ENCODE measurements around the gene EEF1AKMT4.

EEF1AKMT4 gene

GRCh38 chr3:184250167-184250828, 826 bp downstream of the EEF1AKMT4 start:
- H3K4me3 ChIP-seq (ENCODE audit: low read length), result peak overlapping the region; percentile 69
- DNase-seq (ENCODE audit: low read depth), result peak; percentile 56
- peak; percentile 99 for TF ChIP-seq CTCF (conservative IDR thresholded peaks at IDR 0.05; ENCODE audit: low read depth, low read length)

- no peak for DNase-seq (ENCODE audit: low read depth)
- H3K4me3 ChIP-seq (ENCODE audit: low read length), result no peak overlapping the region
- TF ChIP-seq CTCF (conservative IDR thresholded peaks at IDR 0.05; ENCODE audit: low read depth, low read length), result no peak
These were observed 6.0 kb downstream of the EEF1AKMT4 start for GRCh38 chr3:184255291-184256039.

DNA sequence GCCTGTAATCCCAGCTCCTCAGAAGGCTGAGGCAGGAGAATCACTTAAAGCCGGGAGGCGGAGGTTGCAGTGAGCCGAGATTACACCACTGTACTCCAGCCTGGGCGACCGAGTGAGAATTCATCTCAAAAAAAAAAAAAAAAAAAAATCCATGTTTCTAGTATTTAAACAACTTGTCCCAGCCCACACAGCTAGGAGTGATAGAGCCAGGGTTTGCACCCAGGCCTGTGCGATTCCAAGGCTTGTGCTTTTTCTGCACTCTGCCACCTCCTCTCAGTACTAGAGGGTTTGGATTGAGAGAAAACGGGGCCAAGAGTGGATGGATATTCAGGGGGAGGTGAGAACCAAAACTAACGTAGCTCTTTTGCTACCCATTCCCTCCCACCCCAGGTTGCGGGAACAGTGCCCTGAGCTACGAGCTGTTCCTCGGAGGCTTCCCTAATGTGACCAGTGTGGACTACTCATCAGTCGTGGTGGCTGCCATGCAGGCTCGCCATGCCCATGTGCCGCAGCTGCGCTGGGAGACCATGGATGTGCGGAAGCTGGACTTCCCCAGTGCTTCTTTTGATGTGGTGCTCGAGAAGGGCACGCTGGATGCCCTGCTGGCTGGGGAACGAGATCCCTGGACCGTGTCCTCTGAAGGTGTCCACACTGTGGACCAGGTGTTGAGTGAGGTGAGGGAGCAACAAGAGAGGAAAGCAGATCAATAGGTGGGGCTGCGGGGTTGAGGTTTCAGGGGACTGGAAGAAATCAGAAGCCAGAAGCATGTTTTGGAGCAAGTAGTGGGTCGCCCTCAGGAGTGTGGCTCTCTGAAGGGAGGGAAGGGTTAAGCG, 7.8 kb downstream of the EEF1AKMT4 start:
- TF ChIP-seq CTCF (conservative IDR thresholded peaks at IDR 0.05; ENCODE audit: low read depth, low read length), result no peak
- no peak for DNase-seq (ENCODE audit: low read depth)
- no peak overlapping the region for H3K4me3 ChIP-seq (ENCODE audit: low read length)

DNA sequence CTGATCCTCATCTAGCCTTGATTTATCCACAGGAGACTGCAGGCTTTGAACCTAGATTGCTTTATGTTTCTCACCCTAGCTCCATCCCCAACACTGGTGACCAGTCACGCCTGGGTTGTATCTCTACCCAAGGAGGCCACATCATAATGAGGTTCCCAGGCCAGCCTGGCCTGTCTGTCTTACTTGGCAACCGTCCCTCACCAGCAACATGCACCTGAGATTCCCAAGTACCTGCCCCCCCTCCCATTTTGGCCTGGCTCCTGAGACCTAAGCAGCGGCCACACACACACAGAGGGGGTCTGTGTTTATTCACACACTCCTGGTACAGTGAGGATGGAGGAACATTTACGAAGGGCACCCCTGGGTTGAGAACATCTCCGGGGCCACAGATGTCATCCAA, 9.5 kb downstream of the EEF1AKMT4 start:
- no peak overlapping the region for H3K4me3 ChIP-seq (ENCODE audit: low read length)
- DNase-seq (ENCODE audit: low read depth), result no peak
- no peak for TF ChIP-seq CTCF (conservative IDR thresholded peaks at IDR 0.05; ENCODE audit: low read depth, low read length)

DNA sequence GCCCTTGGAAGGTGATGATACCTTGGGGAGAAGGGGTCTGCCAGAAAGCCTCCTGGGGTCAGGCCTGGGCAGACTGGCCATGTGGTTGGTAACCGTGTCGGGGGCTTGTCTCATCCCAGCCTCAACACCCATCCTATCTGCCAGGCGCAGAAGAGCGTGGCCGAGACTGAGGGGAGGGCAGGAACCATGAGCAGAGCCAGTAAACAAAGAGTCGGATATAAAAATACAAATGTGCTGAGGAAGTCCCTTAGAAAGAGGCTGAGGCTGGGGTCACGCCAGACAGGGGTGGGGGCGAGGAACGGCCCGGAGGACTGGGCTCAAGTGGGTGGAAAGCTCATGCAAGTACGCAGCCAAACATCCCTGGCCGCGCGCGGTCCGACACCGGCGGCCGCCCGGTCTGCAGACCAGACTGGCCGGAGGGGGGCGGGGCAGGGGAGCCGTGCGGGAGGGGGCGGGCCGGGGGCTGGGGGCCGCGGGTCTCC, 10.0 kb downstream of the EEF1AKMT4 start:
- DNase-seq (ENCODE audit: low read depth), result no peak
- no peak for TF ChIP-seq CTCF (conservative IDR thresholded peaks at IDR 0.05; ENCODE audit: low read depth, low read length)

DNA sequence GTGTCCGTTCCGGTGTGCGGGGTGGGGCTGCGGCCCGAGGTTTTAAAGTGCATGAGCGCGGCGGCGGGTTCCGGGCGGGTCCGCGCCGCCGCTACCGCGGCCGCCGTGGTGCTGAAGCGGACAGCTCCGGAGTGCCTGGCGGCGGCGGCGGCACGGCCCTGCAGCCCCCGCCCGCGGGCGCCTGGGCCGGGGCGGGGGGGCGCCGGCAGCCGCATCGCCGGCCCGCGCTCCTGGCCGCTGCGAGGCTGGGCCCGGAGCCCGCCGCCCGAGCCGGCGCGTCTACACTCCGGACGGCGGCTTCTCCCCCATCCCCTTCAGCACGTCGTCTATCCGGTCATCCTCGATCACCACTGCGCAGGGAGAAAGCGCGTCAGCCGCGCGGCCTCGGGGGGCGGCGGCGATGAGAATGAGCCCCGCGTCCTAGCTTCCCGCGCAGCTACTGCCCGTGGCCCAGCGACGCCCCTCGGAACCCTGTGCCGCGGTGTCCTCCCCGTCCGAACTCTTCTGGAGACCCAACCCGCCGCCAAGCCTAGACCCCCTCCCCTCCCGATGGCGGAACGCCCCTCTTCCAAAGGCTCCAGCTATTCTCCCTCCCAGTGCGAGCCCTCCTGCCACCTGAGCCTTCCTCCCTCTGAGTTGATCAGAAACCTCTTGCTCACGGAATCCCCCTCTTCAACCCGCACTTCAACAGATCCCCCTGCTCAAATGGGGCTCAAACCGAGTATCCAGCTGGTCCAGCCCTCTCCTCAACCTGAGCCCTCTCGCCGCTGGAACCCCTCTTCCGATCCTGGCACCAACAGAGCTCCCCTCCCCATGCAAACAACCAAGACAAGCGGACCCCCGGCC, 10.6 kb downstream of the EEF1AKMT4 start:
- no peak for DNase-seq (ENCODE audit: low read depth)
- no peak for TF ChIP-seq CTCF (conservative IDR thresholded peaks at IDR 0.05; ENCODE audit: low read depth, low read length)

More for the DNA sequence above, 10.0 kb downstream of the EEF1AKMT4 start:
- H3K4me3 ChIP-seq (ENCODE audit: low read length), result no peak overlapping the region

More for the DNA sequence above, 10.6 kb downstream of the EEF1AKMT4 start:
- H3K4me3 ChIP-seq (ENCODE audit: low read length), result peak overlapping the region; percentile 25
